Sigmoid colon (tissue), 4 donors: ENCODE results near the gene TCP1.

Experiments used
- EP300 ChIP-seq, 4 donors: sonication (generic); formaldehyde crosslinking; IDR thresholded peaks; one replicate each; pipeline ENCODE4 v1.6.1; 2017; ENCODE audit warnings: antibody characterized with exemption in 4 of 4
- POLR2A ChIP-seq, 2 donors: fragments of 450-650 bp; IDR thresholded peaks; one replicate each; pipeline ENCODE4 v1.6.1; 2016; ENCODE audit warnings: antibody characterized with exemption in 2 of 2, mild to moderate bottlenecking in 2 of 2, moderate library complexity in 2 of 2

DNA sequence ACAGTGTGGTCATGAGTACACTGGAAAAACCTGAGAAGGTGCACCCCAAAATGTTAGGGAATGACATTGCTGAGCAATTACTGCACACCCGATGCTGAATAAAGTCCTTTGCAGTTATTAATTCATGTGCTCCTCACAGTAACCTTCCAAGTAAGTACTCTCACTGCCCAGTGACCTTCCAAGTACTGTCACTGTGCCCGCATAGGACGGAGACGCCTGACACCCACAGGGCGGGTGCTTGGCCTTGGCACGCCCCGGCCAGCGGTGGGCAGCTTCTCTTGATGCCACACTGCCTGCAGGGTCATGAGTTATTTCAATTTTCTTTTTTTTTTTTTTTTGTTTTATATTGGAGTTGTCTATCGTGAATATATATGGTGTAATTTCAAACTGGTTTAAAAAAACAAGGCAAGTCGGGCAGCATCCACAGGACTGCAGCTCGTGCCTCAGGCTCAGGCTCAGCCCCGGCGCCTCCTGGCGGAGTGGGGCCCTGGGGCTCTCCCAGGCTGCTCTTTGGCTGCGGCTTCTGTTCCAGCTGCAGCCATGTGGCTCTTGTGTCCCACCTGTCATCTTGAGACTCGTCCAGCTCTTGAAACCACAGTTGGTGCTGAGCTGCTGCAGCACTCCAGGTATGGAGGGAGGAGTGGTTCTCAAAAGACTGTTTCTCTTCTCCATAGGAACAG, 37.7 kb upstream of the TCP1 start:
- TF ChIP-seq POLR2A (IDR thresholded peaks at IDR 0.05) = no peak
- TF ChIP-seq EP300 (IDR thresholded peaks at IDR 0.05) = no peak
